HEK293 (cell line): ENCODE measurements around the gene S1PR2.

Experiments
- EGR2 ChIP-seq: fragments of 450-650 bp; formaldehyde crosslinking; IDR thresholded peaks from 2 replicates; pipeline ENCODE4 v1.5.1; 2016; ENCODE audit warnings: low read depth, missing biosample characterization, missing genetic modification characterization
- GLI2 ChIP-seq: fragments of 450-650 bp; formaldehyde crosslinking; IDR thresholded peaks from 2 replicates; pipeline ENCODE4; 2017; ENCODE audit warnings: missing biosample characterization, missing genetic modification characterization, low read depth, borderline replicate concordance
- KLF8 ChIP-seq: fragments of 450-650 bp; formaldehyde crosslinking; IDR thresholded peaks from 2 replicates; pipeline ENCODE4 v1.5.1; 2016; ENCODE audit warnings: missing biosample characterization, missing genetic modification characterization
- ZBTB17 ChIP-seq: fragments of 450-650 bp; formaldehyde crosslinking; IDR thresholded peaks from 2 replicates; pipeline ENCODE4 v1.5.1; 2016; ENCODE audit warnings: missing biosample characterization, missing genetic modification characterization
- ZBTB8A ChIP-seq: fragments of 450-650 bp; formaldehyde crosslinking; IDR thresholded peaks from 2 replicates; pipeline ENCODE4 v1.5.1; 2016; ENCODE audit warnings: missing biosample characterization, missing genetic modification characterization
- ZNF114 ChIP-seq: fragments of 450-650 bp; formaldehyde crosslinking; IDR thresholded peaks from 2 replicates; pipeline ENCODE4 v1.5.0; 2017; ENCODE audit warnings: missing biosample characterization, missing genetic modification characterization
- ZNF146 ChIP-seq: fragments of 450-650 bp; formaldehyde crosslinking; IDR thresholded peaks from 2 replicates; pipeline ENCODE4 v1.5.1; 2016; ENCODE audit warnings: missing biosample characterization, missing genetic modification characterization
- ZNF16 ChIP-seq: fragments of 450-650 bp; formaldehyde crosslinking; IDR thresholded peaks from 2 replicates; pipeline ENCODE4 v1.5.1; 2016; ENCODE audit warnings: low read depth, missing biosample characterization, missing genetic modification characterization
- ZNF169 ChIP-seq: fragments of 450-650 bp; formaldehyde crosslinking; IDR thresholded peaks from 2 replicates; pipeline ENCODE4 v1.5.1; 2016; ENCODE audit warnings: missing biosample characterization, missing genetic modification characterization
- ZNF23 ChIP-seq: fragments of 450-650 bp; formaldehyde crosslinking; IDR thresholded peaks from 2 replicates; pipeline ENCODE4 v1.5.1; 2016; ENCODE audit warnings: missing biosample characterization, missing genetic modification characterization, borderline replicate concordance
- ZNF311 ChIP-seq: fragments of 450-650 bp; formaldehyde crosslinking; IDR thresholded peaks from 2 replicates; pipeline ENCODE4 v1.5.1; 2017; ENCODE audit warnings: missing biosample characterization, missing genetic modification characterization, borderline replicate concordance
- ZNF335 ChIP-seq: fragments of 450-650 bp; formaldehyde crosslinking; conservative IDR thresholded peaks from 2 replicates; pipeline ENCODE4 v1.5.1; 2016; ENCODE audit warnings: missing biosample characterization, missing genetic modification characterization
- ZNF37A ChIP-seq: fragments of 450-650 bp; IDR thresholded peaks from 2 replicates; pipeline ENCODE4 v1.5.1; 2018; ENCODE audit warnings: missing biosample characterization, missing genetic modification characterization
- ZNF549 ChIP-seq: fragments of 450-650 bp; IDR thresholded peaks from 2 replicates; pipeline ENCODE4 v1.5.1; 2018; ENCODE audit warnings: missing biosample characterization, missing genetic modification characterization, mild to moderate bottlenecking, inconsistent platforms, moderate library complexity
- ZNF555 ChIP-seq: fragments of 450-650 bp; formaldehyde crosslinking; conservative IDR thresholded peaks from 2 replicates; pipeline ENCODE4 v1.5.1; 2017; ENCODE audit warnings: missing biosample characterization, mild to moderate bottlenecking, missing genetic modification characterization, inconsistent platforms
- ZNF560 ChIP-seq: fragments of 450-650 bp; formaldehyde crosslinking; IDR thresholded peaks from 2 replicates; pipeline ENCODE4 v1.5.1; 2017; ENCODE audit warnings: missing biosample characterization, missing genetic modification characterization, borderline replicate concordance
- ZNF600 ChIP-seq: fragments of 450-650 bp; formaldehyde crosslinking; IDR thresholded peaks from 2 replicates; pipeline ENCODE4 v1.5.1; 2016; ENCODE audit warnings: missing biosample characterization, missing genetic modification characterization
- ZNF621 ChIP-seq: fragments of 450-650 bp; formaldehyde crosslinking; IDR thresholded peaks from 2 replicates; pipeline ENCODE4 v1.5.1; 2017; ENCODE audit warnings: missing biosample characterization, missing genetic modification characterization
- ZNF701 ChIP-seq: fragments of 450-650 bp; formaldehyde crosslinking; IDR thresholded peaks from 2 replicates; pipeline ENCODE4 v1.5.1; 2016; ENCODE audit warnings: missing biosample characterization, missing genetic modification characterization
- ZNF776 ChIP-seq: fragments of 450-650 bp; formaldehyde crosslinking; IDR thresholded peaks from 2 replicates; pipeline ENCODE4 v1.5.0; 2017; ENCODE audit warnings: missing biosample characterization, missing genetic modification characterization, borderline replicate concordance
- ZNF843 ChIP-seq: fragments of 450-650 bp; formaldehyde crosslinking; IDR thresholded peaks from 2 replicates; pipeline ENCODE4 v1.5.1; 2016; ENCODE audit warnings: missing biosample characterization, missing genetic modification characterization
- ZXDB ChIP-seq: fragments of 450-650 bp; formaldehyde crosslinking; IDR thresholded peaks from 2 replicates; pipeline ENCODE4 v1.5.1; 2016; ENCODE audit warnings: missing biosample characterization, missing genetic modification characterization
- TF ChIP-seq, protein P1 (sequence below): fragments of 450-650 bp; formaldehyde crosslinking; IDR thresholded peaks from 2 replicates; pipeline ENCODE4 v1.5.1; 2016; ENCODE audit warnings: missing biosample characterization, missing genetic modification characterization, borderline replicate concordance
- TF ChIP-seq, protein P2 (sequence below): fragments of 450-650 bp; formaldehyde crosslinking; IDR thresholded peaks from 2 replicates; pipeline ENCODE4 v1.5.1; 2016; ENCODE audit warnings: missing biosample characterization, missing genetic modification characterization
- TF ChIP-seq, protein P3 (sequence below): fragments of 450-650 bp; formaldehyde crosslinking; IDR thresholded peaks from 2 replicates; pipeline ENCODE4 v1.5.1; 2017; ENCODE audit warnings: missing biosample characterization, missing genetic modification characterization
- TF ChIP-seq, protein P4 (sequence below): fragments of 450-650 bp; formaldehyde crosslinking; IDR thresholded peaks from 2 replicates; pipeline ENCODE4 v1.5.1; 2016; ENCODE audit warnings: missing biosample characterization, missing genetic modification characterization, low read depth
- TF ChIP-seq, protein P5 (sequence below): fragments of 450-650 bp; formaldehyde crosslinking; IDR thresholded peaks from 2 replicates; pipeline ENCODE4; 2016; ENCODE audit warnings: missing biosample characterization, missing genetic modification characterization
- TF ChIP-seq, protein P6 (sequence below): fragments of 450-650 bp; formaldehyde crosslinking; IDR thresholded peaks from 2 replicates; pipeline ENCODE4 v1.5.1; 2016; ENCODE audit warnings: missing biosample characterization, missing genetic modification characterization

S1PR2 gene

DNA sequence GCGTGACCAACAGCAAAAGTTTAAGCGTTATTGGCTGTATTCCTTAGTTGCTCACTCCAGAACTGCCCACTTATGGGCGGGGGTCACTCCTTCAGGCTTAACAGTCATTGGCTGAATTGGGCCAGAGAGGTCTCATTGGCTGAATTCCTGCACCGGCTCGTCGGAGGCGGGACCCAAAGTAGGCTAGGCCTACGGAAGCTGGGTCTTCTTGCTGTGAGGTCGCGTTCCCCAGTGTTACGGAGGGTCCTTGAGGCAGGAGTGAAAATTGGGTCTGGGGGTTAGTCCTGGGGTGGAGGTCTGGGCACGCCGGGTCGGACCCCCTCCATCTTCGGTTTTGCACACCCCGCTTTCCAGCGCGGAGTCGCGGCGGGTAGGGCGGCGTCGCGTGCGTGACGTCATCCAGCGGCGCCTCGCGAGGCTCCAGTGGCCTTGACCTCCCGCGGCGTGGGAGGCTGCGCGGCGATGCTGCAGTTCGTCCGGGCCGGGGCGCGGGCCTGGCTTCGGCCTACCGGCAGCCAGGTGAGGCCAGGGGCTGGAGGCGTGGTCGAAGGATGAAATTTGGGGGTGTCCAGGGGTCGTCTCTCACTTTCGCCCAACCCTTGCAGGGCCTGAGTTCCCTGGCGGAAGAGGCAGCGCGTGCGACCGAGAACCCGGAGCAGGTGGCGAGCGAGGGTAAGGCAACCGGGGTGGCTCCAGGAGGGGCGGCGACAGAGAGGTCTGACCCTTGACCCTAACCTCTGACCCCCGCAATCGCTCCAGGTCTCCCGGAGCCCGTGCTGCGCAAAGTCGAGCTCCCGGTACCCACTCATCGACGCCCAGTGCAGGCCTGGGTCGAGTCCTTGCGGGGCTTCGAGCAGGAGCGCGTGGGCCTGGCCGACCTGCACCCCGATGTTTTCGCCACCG lies 20.9 kb upstream of the S1PR2 start, which contains the start of gene MRPL4 (continued):
- TF ChIP-seq, protein P1, sequence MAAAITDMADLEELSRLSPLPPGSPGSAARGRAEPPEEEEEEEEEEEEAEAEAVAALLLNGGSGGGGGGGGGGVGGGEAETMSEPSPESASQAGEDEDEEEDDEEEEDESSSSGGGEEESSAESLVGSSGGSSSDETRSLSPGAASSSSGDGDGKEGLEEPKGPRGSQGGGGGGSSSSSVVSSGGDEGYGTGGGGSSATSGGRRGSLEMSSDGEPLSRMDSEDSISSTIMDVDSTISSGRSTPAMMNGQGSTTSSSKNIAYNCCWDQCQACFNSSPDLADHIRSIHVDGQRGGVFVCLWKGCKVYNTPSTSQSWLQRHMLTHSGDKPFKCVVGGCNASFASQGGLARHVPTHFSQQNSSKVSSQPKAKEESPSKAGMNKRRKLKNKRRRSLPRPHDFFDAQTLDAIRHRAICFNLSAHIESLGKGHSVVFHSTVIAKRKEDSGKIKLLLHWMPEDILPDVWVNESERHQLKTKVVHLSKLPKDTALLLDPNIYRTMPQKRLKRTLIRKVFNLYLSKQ (tag by site-specific recombination) = no peak
- TF ChIP-seq ZNF776 = no peak
- no peak for TF ChIP-seq ZNF16
- TF ChIP-seq ZNF23 = no peak
- TF ChIP-seq ZNF37A (tag by site-specific recombination) = no peak
- TF ChIP-seq, protein P2, sequence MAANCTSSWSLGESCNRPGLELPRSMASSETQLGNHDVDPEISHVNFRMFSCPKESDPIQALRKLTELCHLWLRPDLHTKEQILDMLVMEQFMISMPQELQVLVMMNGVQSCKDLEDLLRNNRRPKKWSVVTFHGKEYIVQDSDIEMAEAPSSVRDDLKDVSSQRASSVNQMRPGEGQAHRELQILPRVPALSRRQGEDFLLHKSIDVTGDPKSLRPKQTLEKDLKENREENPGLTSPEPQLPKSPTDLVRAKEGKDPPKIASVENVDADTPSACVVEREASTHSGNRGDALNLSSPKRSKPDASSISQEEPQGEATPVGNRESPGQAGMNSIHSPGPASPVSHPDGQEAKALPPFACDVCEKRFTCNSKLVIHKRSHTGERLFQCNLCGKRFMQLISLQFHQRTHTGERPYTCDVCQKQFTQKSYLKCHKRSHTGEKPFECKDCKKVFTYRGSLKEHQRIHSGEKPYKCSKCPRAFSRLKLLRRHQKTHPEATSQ (tag by site-specific recombination) = peak; percentile 90; the same call in 1 of the 2 replicates
- no peak for TF ChIP-seq GLI2 (tag by site-specific recombination)
- no peak for TF ChIP-seq ZNF169 (tag by site-specific recombination)
- peak; percentile 84 for TF ChIP-seq ZBTB8A (tag by site-specific recombination)
- peak; percentile 78 for TF ChIP-seq ZNF600 (tag by site-specific recombination)
- TF ChIP-seq ZNF843 (tag by site-specific recombination) = peak; percentile 72
- TF ChIP-seq, protein P3, sequence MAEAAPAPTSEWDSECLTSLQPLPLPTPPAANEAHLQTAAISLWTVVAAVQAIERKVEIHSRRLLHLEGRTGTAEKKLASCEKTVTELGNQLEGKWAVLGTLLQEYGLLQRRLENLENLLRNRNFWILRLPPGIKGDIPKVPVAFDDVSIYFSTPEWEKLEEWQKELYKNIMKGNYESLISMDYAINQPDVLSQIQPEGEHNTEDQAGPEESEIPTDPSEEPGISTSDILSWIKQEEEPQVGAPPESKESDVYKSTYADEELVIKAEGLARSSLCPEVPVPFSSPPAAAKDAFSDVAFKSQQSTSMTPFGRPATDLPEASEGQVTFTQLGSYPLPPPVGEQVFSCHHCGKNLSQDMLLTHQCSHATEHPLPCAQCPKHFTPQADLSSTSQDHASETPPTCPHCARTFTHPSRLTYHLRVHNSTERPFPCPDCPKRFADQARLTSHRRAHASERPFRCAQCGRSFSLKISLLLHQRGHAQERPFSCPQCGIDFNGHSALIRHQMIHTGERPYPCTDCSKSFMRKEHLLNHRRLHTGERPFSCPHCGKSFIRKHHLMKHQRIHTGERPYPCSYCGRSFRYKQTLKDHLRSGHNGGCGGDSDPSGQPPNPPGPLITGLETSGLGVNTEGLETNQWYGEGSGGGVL (tag by site-specific recombination) = peak; percentile 48; the same call in 1 of the 2 replicates
- TF ChIP-seq ZBTB17 (tag by site-specific recombination) = peak; percentile 78
- TF ChIP-seq KLF8 (tag by site-specific recombination) = peak; percentile 98
- peak; percentile 98 for TF ChIP-seq ZNF335 (tag by site-specific recombination)
- peak; percentile 68 for TF ChIP-seq EGR2 (tag by site-specific recombination)
- peak; percentile 63; the same call in 1 of the 2 replicates for TF ChIP-seq ZNF146 (tag by site-specific recombination)
- TF ChIP-seq ZXDB (tag by site-specific recombination) = peak; percentile 95
- no peak for TF ChIP-seq ZNF560 (tag by site-specific recombination)
- TF ChIP-seq, protein P4, sequence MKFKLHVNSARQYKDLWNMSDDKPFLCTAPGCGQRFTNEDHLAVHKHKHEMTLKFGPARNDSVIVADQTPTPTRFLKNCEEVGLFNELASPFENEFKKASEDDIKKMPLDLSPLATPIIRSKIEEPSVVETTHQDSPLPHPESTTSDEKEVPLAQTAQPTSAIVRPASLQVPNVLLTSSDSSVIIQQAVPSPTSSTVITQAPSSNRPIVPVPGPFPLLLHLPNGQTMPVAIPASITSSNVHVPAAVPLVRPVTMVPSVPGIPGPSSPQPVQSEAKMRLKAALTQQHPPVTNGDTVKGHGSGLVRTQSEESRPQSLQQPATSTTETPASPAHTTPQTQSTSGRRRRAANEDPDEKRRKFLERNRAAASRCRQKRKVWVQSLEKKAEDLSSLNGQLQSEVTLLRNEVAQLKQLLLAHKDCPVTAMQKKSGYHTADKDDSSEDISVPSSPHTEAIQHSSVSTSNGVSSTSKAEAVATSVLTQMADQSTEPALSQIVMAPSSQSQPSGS (tag by site-specific recombination) = peak; percentile 98
- no peak for TF ChIP-seq ZNF621 (tag by site-specific recombination)
- TF ChIP-seq ZNF701 (tag by site-specific recombination) = no peak
- TF ChIP-seq, protein P5, sequence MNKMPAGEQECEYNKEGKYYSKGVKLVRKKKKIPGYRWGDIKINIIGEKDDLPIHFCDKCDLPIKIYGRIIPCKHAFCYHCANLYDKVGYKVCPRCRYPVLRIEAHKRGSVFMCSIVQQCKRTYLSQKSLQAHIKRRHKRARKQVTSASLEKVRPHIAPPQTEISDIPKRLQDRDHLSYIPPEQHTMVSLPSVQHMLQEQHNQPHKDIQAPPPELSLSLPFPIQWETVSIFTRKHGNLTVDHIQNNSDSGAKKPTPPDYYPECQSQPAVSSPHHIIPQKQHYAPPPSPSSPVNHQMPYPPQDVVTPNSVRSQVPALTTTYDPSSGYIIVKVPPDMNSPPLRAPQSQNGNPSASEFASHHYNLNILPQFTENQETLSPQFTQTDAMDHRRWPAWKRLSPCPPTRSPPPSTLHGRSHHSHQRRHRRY (tag by site-specific recombination) = no peak
- TF ChIP-seq ZNF555 = no peak
- TF ChIP-seq, protein P6, sequence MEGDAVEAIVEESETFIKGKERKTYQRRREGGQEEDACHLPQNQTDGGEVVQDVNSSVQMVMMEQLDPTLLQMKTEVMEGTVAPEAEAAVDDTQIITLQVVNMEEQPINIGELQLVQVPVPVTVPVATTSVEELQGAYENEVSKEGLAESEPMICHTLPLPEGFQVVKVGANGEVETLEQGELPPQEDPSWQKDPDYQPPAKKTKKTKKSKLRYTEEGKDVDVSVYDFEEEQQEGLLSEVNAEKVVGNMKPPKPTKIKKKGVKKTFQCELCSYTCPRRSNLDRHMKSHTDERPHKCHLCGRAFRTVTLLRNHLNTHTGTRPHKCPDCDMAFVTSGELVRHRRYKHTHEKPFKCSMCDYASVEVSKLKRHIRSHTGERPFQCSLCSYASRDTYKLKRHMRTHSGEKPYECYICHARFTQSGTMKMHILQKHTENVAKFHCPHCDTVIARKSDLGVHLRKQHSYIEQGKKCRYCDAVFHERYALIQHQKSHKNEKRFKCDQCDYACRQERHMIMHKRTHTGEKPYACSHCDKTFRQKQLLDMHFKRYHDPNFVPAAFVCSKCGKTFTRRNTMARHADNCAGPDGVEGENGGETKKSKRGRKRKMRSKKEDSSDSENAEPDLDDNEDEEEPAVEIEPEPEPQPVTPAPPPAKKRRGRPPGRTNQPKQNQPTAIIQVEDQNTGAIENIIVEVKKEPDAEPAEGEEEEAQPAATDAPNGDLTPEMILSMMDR = peak; percentile 85
- no peak for TF ChIP-seq ZNF114 (tag by site-specific recombination)
- no peak for TF ChIP-seq ZNF311
- no peak for TF ChIP-seq ZNF549 (tag by site-specific recombination)
